GM12878 (cell line): ENCODE measurements around the gene SSH2.

Experiments used
- CTCF ChIP-seq, 3 experiments: IDR thresholded peaks in 2 of 3; conservative IDR thresholded peaks in 1 of 3; 2 replicates each; pipeline ENCODE4 v1.5.1; 2011; ENCODE audit warnings: low read depth in 3 of 3, low read length in 3 of 3, mild to moderate bottlenecking in 3 of 3, control low read depth in 2 of 3, moderate library complexity in 2 of 3, inconsistent platforms in 1 of 3, mixed read lengths in 1 of 3; ENCODE audit not compliant: control insufficient read depth in 2 of 3, insufficient read depth in 1 of 3; ENCODE audit errors: extremely low read depth in 1 of 3
- ETV6 ChIP-seq, 2 experiments: fragments of 450-650 bp in 1 of 2; IDR thresholded peaks in 1 of 2; conservative IDR thresholded peaks in 1 of 2; 2 replicates each; pipeline ENCODE4 v1.6.1; 2014; ENCODE audit warnings: antibody characterized with exemption in 1 of 2, borderline replicate concordance in 1 of 2, low read depth in 1 of 2, mild to moderate bottlenecking in 1 of 2, moderate library complexity in 1 of 2
- POLR2AphosphoS5 ChIP-seq: IDR thresholded peaks from 2 replicates; pipeline ENCODE4 v1.6.1; 2011; ENCODE audit warnings: mild to moderate bottlenecking, low read length, inconsistent platforms
- SMAD1 ChIP-seq: fragments of 450-650 bp; IDR thresholded peaks from 2 replicates; pipeline ENCODE4 v1.6.1; 2018; ENCODE audit warnings: mild to moderate bottlenecking, low read depth; ENCODE audit not compliant: partially characterized antibody
- SMARCA5 ChIP-seq: fragments of 450-650 bp; IDR thresholded peaks from 2 replicates; pipeline ENCODE4 v1.6.1; 2017; ENCODE audit warnings: mild to moderate bottlenecking
- SMC3 ChIP-seq: IDR thresholded peaks from 2 replicates; pipeline ENCODE4 v1.6.1; 2011; ENCODE audit warnings: low read length, improper control_type of control experiment, borderline replicate concordance
- YY1 ChIP-seq: IDR thresholded peaks from 2 replicates; pipeline ENCODE4 v1.6.1; 2011; ENCODE audit warnings: low read depth, mild to moderate bottlenecking, low read length
- ZNF687 ChIP-seq: fragments of 450-650 bp; IDR thresholded peaks from 2 replicates; pipeline ENCODE4 v1.6.1; 2017; ENCODE audit warnings: mild to moderate bottlenecking, moderate library complexity

DNA sequence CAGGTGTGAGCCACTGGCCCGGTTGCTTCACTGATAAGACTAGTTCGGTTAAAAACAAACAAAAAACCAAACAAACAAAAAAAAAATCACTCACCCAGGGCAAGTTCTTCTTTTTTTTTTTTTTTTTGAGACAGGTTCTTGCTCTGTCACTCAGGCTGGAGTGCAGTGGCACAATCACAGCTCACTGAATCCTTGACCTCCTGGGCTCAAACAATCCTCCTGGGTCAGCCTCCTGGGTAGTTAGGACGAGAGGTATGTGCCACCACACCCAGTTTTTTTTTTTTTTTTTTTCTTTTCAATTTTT, 187.9 kb downstream of the SSH2 start:
- no peak for TF ChIP-seq ETV6 (conservative IDR thresholded peaks at IDR 0.05 in 1 of 2, IDR thresholded peaks at IDR 0.05 in 1 of 2; ENCODE audit: borderline replicate concordance in 1 of 2, low read depth in 1 of 2)
- no peak for TF ChIP-seq CTCF (IDR thresholded peaks at IDR 0.05 in 2 of 3, conservative IDR thresholded peaks at IDR 0.05 in 1 of 3; ENCODE audit: control insufficient read depth in 2 of 3, extremely low read depth in 1 of 3, insufficient read depth in 1 of 3, low read depth in 3 of 3, low read length in 3 of 3)
- no peak for TF ChIP-seq SMARCA5
- TF ChIP-seq SMC3, result no peak
- no peak for TF ChIP-seq ZNF687
- TF ChIP-seq YY1, result no peak
- TF ChIP-seq POLR2AphosphoS5, result no peak
- no peak for TF ChIP-seq SMAD1
